HUES64 (cell line): ENCODE data around the gene TPSAB1.

Experiments
- H3K27ac ChIP-seq: 2 replicates; pipeline ENCODE4 v1.7.0; 2013; ENCODE audit warnings: low read depth, low read length, inconsistent platforms
- H3K27me3 ChIP-seq: 2 replicates; pipeline ENCODE4 v1.6.1; 2013; ENCODE audit warnings: mild to moderate bottlenecking, low read length; ENCODE audit not compliant: insufficient read depth
- H3K36me3 ChIP-seq: 2 replicates; pipeline ENCODE4 v1.6.1; 2013; ENCODE audit warnings: mild to moderate bottlenecking, low read length; ENCODE audit not compliant: insufficient read depth
- H3K4me1 ChIP-seq: 2 replicates; pipeline ENCODE4 v1.6.1; 2013; ENCODE audit warnings: mild to moderate bottlenecking, low read length, moderate library complexity; ENCODE audit not compliant: insufficient read depth
- H3K4me3 ChIP-seq: 2 replicates; pipeline ENCODE4 v1.5.1; 2013; ENCODE audit warnings: mild to moderate bottlenecking, low read length, moderate library complexity
- H3K9ac ChIP-seq: 2 replicates; pipeline ENCODE4 v1.6.1; 2013; ENCODE audit warnings: mild to moderate bottlenecking, low read depth, low read length
- H3K9me3 ChIP-seq: 2 replicates; pipeline ENCODE4 v1.6.1; 2013; ENCODE audit warnings: low read depth, low read length; ENCODE audit not compliant: insufficient read depth
- WGBS: fragments of 150-250, 120-280 bp; methylation state at CpG from one replicate; pipeline ENCODE4 v1.1.7; 2013; ENCODE audit warnings: missing lambda C conversion rate; 5-methylcytosine and 5-hydroxymethylcytosine counted together

TPSAB1 gene

DNA sequence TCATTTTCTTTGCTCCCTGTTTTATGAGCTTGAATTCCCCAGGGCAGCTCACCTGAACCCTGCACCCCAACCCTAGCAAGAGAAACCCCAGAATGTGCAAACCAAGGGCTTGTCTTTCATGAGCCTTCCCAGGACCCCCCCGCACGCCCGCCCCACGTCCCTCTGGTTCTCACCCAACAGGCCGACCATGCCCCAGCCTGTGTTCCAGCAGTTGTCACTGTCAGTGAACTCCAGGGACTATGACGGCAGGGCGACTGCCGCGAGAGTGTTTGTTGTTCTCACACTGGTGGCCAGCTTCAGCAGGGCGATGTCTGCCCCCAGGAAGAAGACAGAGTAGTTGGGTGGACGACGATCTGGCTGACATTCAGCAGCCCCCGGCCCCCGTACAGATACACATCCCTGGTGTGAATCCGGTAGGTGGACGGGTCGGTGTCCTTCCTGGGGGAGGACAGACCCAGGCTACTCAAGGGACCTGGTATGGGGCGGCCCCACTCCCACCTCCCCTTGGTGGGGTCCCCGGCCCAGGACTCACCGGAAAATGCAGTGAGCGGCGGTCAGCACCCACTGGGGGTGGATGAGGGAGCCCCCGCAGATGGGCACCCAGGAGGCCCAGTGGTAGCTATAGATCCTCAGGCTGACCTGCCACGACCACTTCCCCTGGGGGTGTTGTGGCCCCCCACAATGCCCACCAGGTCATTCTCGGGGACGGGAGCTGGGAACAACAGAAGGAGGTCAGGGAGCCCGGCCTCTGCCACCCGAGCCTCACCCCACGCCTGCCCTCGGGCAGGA lies 35.5 kb downstream of the TPSAB1 start:
- H3K4me1 ChIP-seq, result peaks cover 3% of the 10 kb centered on the region; the same call in 1 of the 2 replicates
- peaks cover 3% of the 10 kb centered on the region; the same call in 1 of the 2 replicates for H3K27me3 ChIP-seq
- no peaks in the 10 kb centered on the region for H3K9me3 ChIP-seq
- H3K9ac ChIP-seq, result no peak overlapping the region
- 90% methylated on average over 30 of the region's 30 CpGs for WGBS
- no peaks in the 10 kb centered on the region for H3K36me3 ChIP-seq
- H3K4me3 ChIP-seq, result no peak overlapping the region
- no peak overlapping the region for H3K27ac ChIP-seq

DNA sequence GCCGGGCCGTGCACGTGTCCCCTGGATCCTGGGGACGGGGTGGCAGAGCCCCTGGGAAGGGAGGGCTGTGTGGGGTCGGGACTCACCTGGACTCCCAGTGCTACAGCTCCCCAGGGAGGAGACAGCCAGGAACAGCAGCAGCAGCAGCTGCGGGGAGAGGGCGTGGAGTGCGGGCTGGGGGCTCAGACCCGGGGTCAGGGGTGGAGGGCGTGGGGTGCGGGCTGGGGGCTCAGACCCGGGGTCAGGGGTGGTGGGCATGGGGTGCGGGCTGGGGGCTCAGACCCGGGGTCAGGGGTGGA lies 36.0 kb downstream of the TPSAB1 start:
- Histone ChIP-seq H3K36me3 (no peaks in the 10 kb centered on the region), H3K4me1 (peaks cover 3% of the 10 kb centered on the region; the same call in 1 of the 2 replicates), H3K9me3 (no peaks in the 10 kb centered on the region), H3K27me3 (peaks cover 3% of the 10 kb centered on the region; the same call in 1 of the 2 replicates), H3K27ac (no peak overlapping the region), H3K9ac (no peak overlapping the region), H3K4me3 (no peak overlapping the region)
- 93% methylated on average over 12 of the region's 14 CpGs for WGBS

DNA sequence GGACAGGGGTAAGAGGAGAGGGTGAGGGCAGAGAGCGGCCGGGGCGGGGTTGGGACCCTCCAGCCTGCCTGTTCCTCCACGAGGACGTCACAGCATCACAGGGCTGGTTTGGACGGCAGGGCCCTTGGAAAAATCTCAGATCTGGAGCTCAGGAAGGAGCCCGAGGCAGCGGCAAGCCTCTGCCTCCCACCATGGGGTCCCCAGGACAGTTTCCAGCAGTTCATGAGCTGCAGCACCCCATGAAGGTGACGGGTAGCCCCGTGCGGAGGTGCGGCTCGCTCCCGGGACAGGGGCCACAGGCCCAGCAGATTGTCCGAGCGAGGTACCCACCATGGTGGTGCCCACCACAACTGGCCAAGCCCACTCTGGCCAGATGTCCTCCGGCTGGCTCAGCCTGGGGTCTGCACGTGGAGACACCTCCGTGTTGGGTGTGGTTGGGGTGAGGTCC lies 36.7 kb downstream of the TPSAB1 start:
- WGBS, result 88% methylated on average over 19 of the region's 19 CpGs
- peaks cover 3% of the 10 kb centered on the region; the same call in 1 of the 2 replicates for H3K27me3 ChIP-seq
- H3K9ac ChIP-seq, result no peak overlapping the region
- peaks cover 3% of the 10 kb centered on the region; the same call in 1 of the 2 replicates for H3K4me1 ChIP-seq
- no peaks in the 10 kb centered on the region for H3K9me3 ChIP-seq
- no peak overlapping the region for H3K4me3 ChIP-seq
- no peak overlapping the region for H3K27ac ChIP-seq
- H3K36me3 ChIP-seq, result no peaks in the 10 kb centered on the region

DNA sequence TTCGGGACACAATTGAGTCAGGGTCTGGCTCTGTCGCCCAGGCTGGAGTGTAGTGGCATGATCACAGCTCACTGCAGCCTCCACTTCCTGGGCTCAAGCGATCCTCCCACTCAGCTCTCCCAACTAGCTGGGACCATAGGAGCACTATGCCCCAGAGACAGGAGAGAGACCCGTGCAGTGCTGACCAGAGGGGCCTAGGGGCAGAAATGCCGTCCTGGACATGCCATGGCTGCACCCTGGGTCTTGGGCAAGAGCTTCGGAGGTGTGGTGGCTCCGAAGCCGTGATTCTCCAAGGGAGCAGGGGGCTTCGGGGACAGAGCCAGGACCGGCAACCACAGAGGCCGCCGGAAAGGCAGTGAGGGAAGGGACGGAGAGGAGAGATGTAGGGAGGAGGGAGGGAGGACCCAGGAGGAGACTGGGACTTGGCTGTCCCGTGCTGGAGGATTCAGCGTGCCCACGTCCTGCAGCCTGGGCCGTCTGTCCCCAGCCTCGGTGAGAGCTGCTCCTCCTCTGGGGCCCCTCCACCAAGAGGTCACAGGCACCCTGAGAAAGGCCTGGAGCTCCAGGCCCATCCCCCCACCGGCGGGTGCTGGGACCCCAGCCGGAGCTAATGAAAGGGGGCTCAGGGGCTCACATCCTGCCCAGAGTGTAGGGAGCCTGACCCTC lies 37.2 kb downstream of the TPSAB1 start:
- no peak overlapping the region for H3K9ac ChIP-seq

DNA sequence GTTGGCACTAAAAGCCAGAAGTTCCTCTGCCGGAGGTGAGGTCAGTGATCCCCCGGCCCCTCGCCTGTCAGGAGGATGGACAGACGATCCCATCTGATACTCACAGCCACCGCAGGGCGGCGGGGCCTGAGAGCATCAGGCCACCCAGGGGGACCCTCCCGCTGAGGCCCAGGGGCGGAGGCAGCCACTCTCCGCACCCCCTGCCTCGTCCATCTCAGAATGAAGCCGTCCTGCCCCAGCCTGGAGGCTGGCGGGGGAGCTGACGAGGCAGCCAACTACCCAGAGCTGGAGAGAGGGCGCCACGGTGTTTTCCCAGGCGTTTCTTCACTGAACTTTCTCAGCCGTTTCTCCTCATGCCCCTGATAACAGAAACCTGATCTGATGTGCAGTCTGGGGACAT lies 38.0 kb downstream of the TPSAB1 start:
- no peak overlapping the region for H3K4me3 ChIP-seq
- no peak overlapping the region for H3K27ac ChIP-seq
- H3K27me3 ChIP-seq, result peaks cover 3% of the 10 kb centered on the region; the same call in 1 of the 2 replicates
- H3K4me1 ChIP-seq, result peaks cover 7% of the 10 kb centered on the region
- H3K9me3 ChIP-seq, result no peaks in the 10 kb centered on the region
- H3K9ac ChIP-seq, result no peak overlapping the region
- H3K36me3 ChIP-seq, result no peaks in the 10 kb centered on the region
- WGBS, result 19% methylated on average over 18 of the region's 18 CpGs

More for the DNA sequence above, 37.2 kb downstream of the TPSAB1 start:
- Histone ChIP-seq H3K4me1 (peaks cover 3% of the 10 kb centered on the region; the same call in 1 of the 2 replicates), H3K9me3 (no peaks in the 10 kb centered on the region), H3K27ac (no peak overlapping the region), H3K27me3 (peaks cover 3% of the 10 kb centered on the region; the same call in 1 of the 2 replicates), H3K4me3 (no peak overlapping the region), H3K36me3 (no peaks in the 10 kb centered on the region)
- WGBS, result 63% methylated on average over 21 of the region's 21 CpGs

DNA sequence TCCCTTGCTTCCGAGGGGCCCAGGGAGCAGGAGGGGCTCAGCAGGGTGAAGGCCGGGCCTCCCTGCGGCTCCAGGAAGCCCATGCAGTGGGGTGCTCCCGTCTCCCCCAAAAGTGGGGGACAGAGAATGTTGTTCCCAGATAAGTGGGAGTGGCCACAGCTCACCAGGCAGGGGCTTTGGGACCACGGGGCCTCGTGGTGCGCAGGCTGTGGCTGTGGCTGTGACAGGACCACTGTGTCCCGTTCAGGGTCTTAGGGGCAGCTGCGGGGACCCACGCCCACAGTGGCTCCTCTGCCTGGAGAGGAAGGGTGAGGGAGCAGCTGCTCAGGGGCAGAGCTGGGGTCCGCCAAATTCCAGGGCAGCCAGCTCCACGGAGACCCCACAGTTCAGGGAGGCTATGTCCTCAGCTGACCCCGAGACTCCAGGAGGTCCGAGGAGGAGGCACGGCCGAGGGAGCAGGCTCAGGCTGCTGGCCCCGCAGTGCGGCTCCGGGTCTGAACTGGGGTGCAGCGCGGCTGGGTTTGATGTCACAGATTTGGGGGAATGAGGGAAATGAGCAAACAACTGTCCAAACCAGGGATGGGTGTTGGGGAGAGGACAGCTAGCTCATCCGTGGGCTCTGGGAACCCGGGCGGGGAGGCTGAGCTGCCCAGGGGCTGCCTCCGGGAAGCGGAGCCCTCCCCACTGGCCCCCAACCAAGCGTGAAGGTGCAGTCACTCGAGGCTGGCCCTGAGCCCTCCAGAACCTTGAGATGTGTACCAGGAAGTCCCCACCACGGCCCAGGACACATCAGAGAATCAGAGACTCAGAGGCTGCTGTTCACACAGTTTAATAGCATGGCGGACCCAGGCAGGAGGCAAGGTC lies 38.8 kb downstream of the TPSAB1 start:
- Histone ChIP-seq H3K9ac (no peak overlapping the region), H3K27ac (no peak overlapping the region), H3K4me3 (no peak overlapping the region), H3K9me3 (no peaks in the 10 kb centered on the region), H3K4me1 (peaks cover 10% of the 10 kb centered on the region), H3K36me3 (no peaks in the 10 kb centered on the region), H3K27me3 (peaks cover 7% of the 10 kb centered on the region)
- 90% methylated on average over 30 of the region's 30 CpGs for WGBS

DNA sequence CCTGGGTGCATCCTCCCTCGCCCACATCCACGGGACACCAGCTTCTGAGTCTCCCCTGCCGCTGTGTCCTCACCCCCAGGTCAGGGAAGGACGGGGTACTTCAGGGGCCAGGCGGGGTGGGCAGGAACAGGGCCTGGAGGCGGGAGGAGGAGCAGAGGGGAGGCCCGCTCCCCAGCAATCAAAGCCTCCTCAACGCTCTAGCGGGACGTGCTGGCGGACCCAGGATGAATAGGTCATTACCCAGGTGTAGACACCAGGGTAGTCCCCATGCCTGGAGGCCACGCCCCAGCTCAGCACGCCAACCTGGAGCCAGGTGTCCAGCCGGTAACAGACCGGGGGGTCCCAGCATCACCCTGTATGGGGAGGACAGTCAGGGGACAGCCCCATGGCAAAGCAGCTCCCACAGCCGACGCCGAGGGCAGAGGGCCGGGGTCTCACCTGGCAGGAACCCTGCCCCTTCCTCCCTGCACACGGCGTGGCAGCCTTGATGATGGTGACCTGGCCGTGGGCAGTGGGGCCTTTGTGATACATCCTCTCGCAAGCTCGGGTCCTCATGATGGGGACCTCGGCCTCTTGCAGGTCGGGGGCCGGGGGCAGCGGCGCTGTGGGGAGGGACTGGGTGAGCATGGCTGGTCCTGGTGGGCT lies 39.6 kb downstream of the TPSAB1 start:
- H3K27me3 ChIP-seq, result peaks cover 8% of the 10 kb centered on the region
- no peaks in the 10 kb centered on the region for H3K9me3 ChIP-seq
- H3K9ac ChIP-seq, result no peak overlapping the region
- H3K4me1 ChIP-seq, result peaks cover 10% of the 10 kb centered on the region
- no peaks in the 10 kb centered on the region for H3K36me3 ChIP-seq
- H3K27ac ChIP-seq, result no peak overlapping the region
- 93% methylated on average over 29 of the region's 29 CpGs for WGBS
- no peak overlapping the region for H3K4me3 ChIP-seq

DNA sequence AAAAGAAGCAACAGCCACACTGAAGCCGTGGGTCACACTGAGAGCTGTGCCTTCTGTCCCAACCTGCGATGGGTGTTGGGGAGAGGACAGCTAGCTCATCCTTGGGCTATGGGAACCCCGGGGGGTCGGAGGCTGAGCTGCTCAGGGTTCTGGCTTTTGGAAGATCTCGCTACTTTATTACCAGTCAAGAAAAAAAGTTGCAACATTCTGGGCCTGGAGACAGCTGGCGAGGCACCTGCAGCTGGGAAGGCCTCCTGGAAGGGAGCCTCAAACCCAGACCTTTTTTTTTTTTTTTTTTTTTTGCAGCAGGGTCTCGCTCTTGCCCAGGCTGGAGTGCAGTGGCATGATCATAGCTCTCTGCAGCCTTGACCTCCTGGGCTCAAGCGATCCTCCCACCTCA lies 40.3 kb downstream of the TPSAB1 start:
- no peak overlapping the region for H3K4me3 ChIP-seq
- no peaks in the 10 kb centered on the region for H3K9me3 ChIP-seq
- 92% methylated on average over 8 of the region's 8 CpGs for WGBS
- H3K27ac ChIP-seq, result no peak overlapping the region
- no peak overlapping the region for H3K9ac ChIP-seq
- H3K27me3 ChIP-seq, result peaks cover 8% of the 10 kb centered on the region
- H3K4me1 ChIP-seq, result peaks cover 10% of the 10 kb centered on the region
- no peaks in the 10 kb centered on the region for H3K36me3 ChIP-seq

DNA sequence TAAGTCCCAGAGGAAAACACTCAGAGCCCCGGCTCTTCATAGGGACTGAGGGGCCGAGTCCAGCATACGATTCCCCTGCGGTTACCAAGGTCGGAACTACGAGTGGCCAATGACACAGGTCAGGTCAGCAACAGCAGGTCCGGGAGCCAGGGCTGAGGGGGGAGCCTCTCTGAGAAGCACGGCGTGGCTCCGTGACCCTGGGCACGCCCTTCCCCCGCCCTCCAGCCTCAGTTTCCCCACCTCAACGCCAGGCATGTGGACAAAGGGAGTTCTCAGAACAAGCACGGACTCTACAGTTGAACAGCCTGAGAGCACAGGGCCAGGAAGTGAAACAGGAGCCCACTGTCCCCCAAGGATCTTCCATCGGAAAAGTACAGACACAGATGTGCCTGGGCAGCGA lies 41.0 kb downstream of the TPSAB1 start:
- Histone ChIP-seq H3K9me3 (no peaks in the 10 kb centered on the region), H3K4me1 (peaks cover 10% of the 10 kb centered on the region), H3K27ac (no peak overlapping the region), H3K4me3 (no peak overlapping the region), H3K9ac (no peak overlapping the region), H3K27me3 (peaks cover 8% of the 10 kb centered on the region), H3K36me3 (no peaks in the 10 kb centered on the region)
- WGBS, result 92% methylated on average over 16 of the region's 16 CpGs

DNA sequence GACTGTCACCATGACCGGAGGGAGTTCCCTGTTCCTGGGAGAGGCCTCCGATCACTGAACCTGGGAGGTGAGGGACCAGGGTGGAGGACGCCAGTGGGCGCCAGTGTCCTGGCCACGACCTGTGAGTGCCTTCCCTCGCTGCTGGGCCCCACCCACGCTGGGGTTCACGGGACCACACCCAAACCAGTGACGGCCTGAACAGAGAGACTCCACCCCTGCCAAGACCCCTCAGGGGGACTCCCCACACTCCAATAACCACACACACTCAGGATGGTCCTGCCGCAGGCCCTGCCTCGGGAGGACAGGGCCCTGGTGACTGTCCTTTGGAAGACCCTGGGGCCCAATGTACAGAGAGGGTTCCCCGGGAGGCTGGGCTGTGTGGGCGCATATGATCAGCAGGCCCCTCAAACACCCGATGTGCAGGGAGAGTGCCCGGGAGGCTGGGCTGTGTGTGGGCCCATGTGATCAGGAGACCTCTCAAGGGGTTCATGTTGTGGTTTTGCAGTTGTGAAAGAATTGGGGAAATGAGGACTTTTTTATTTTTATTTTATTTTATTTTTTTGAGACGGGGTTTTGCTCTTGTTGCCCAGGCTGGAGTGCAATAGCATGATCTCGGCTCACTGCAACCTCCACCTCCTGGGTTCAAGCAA lies 41.9 kb downstream of the TPSAB1 start:
- Histone ChIP-seq H3K27me3 (peaks cover 6% of the 10 kb centered on the region), H3K9ac (no peak overlapping the region), H3K4me1 (peaks cover 10% of the 10 kb centered on the region), H3K9me3 (no peaks in the 10 kb centered on the region), H3K36me3 (no peaks in the 10 kb centered on the region), H3K4me3 (no peak overlapping the region), H3K27ac (no peak overlapping the region)
- 86% methylated on average over 17 of the region's 17 CpGs for WGBS
